HEK293 (cell line): ENCODE results near the gene FNDC5.
A peak's percentile ranks its signal among the peaks of the same experiment; 100 is the strongest.

Experiments
- GLI4 ChIP-seq: fragments of 450-650 bp; formaldehyde crosslinking; IDR thresholded peaks from 2 replicates; pipeline ENCODE4 v1.5.1; 2016; ENCODE audit warnings: missing biosample characterization, missing genetic modification characterization
- HOXD13 ChIP-seq: sonication (generic); formaldehyde crosslinking; IDR thresholded peaks from 2 replicates; pipeline ENCODE4 v1.8.0; 2022; ENCODE audit warnings: missing genetic modification reagents, borderline replicate concordance
- MZF1 ChIP-seq: fragments of 450-650 bp; formaldehyde crosslinking; IDR thresholded peaks from 2 replicates; pipeline ENCODE4 v1.5.1; 2017; ENCODE audit warnings: missing biosample characterization, missing genetic modification characterization, borderline replicate concordance
- REPIN1 ChIP-seq: fragments of 450-650 bp; formaldehyde crosslinking; IDR thresholded peaks from 2 replicates; pipeline ENCODE4 v1.5.1; 2017; ENCODE audit warnings: missing biosample characterization, missing genetic modification characterization, low read depth
- SALL2 ChIP-seq: fragments of 450-650 bp; formaldehyde crosslinking; IDR thresholded peaks from 2 replicates; pipeline ENCODE4 v1.5.0; 2017; ENCODE audit warnings: missing biosample characterization, mild to moderate bottlenecking, missing genetic modification characterization, borderline replicate concordance
- ZEB2 ChIP-seq: fragments of 450-650 bp; formaldehyde crosslinking; IDR thresholded peaks from 2 replicates; pipeline ENCODE4 v1.5.1; 2016; ENCODE audit warnings: missing biosample characterization, missing genetic modification characterization
- ZIC2 ChIP-seq: fragments of 450-650 bp; formaldehyde crosslinking; IDR thresholded peaks from 2 replicates; pipeline ENCODE4 v1.5.1; 2016; ENCODE audit warnings: missing biosample characterization, missing genetic modification characterization
- ZNF121 ChIP-seq: fragments of 450-650 bp; formaldehyde crosslinking; IDR thresholded peaks from 2 replicates; pipeline ENCODE4 v1.5.1; 2016; ENCODE audit warnings: missing biosample characterization, missing genetic modification characterization
- ZNF140 ChIP-seq: fragments of 450-650 bp; formaldehyde crosslinking; IDR thresholded peaks from 2 replicates; pipeline ENCODE4 v1.5.1; 2016; ENCODE audit warnings: missing biosample characterization, missing genetic modification characterization
- ZNF155 ChIP-seq: fragments of 450-650 bp; formaldehyde crosslinking; IDR thresholded peaks from 2 replicates; pipeline ENCODE4 v1.5.1; 2016; ENCODE audit warnings: missing biosample characterization, missing genetic modification characterization
- ZNF169 ChIP-seq: fragments of 450-650 bp; formaldehyde crosslinking; IDR thresholded peaks from 2 replicates; pipeline ENCODE4 v1.5.1; 2016; ENCODE audit warnings: missing biosample characterization, missing genetic modification characterization
- ZNF19 ChIP-seq: fragments of 450-650 bp; formaldehyde crosslinking; IDR thresholded peaks from 2 replicates; pipeline ENCODE4; 2016; ENCODE audit warnings: missing biosample characterization, missing genetic modification characterization, low read depth
- ZNF248 ChIP-seq: fragments of 450-650 bp; formaldehyde crosslinking; IDR thresholded peaks from 2 replicates; pipeline ENCODE4 v1.5.1; 2017; ENCODE audit warnings: missing biosample characterization, missing genetic modification characterization
- ZNF266 ChIP-seq: fragments of 450-650 bp; formaldehyde crosslinking; IDR thresholded peaks from 2 replicates; pipeline ENCODE4 v1.5.1; 2016; ENCODE audit warnings: missing biosample characterization, missing genetic modification characterization, low read depth
- ZNF366 ChIP-seq: fragments of 450-650 bp; formaldehyde crosslinking; conservative IDR thresholded peaks from 2 replicates; pipeline ENCODE4 v1.5.1; 2016; ENCODE audit warnings: missing biosample characterization, missing genetic modification characterization
- ZNF48 ChIP-seq: fragments of 450-650 bp; formaldehyde crosslinking; IDR thresholded peaks from 2 replicates; pipeline ENCODE4 v1.5.1; 2016; ENCODE audit warnings: missing biosample characterization, missing genetic modification characterization
- ZNF518A ChIP-seq: fragments of 450-650 bp; formaldehyde crosslinking; conservative IDR thresholded peaks from 2 replicates; pipeline ENCODE4 v1.5.1; 2016; ENCODE audit warnings: low read depth, missing biosample characterization, missing genetic modification characterization
- ZNF530 ChIP-seq: fragments of 450-650 bp; formaldehyde crosslinking; IDR thresholded peaks from 2 replicates; pipeline ENCODE4 v1.5.1; 2016; ENCODE audit warnings: low read depth, missing biosample characterization, missing genetic modification characterization
- ZNF623 ChIP-seq: fragments of 450-650 bp; formaldehyde crosslinking; IDR thresholded peaks from 2 replicates; pipeline ENCODE4 v1.5.1; 2016; ENCODE audit warnings: missing biosample characterization, missing genetic modification characterization
- ZNF701 ChIP-seq: fragments of 450-650 bp; formaldehyde crosslinking; IDR thresholded peaks from 2 replicates; pipeline ENCODE4 v1.5.1; 2016; ENCODE audit warnings: missing biosample characterization, missing genetic modification characterization
- ZNF747 ChIP-seq: fragments of 450-650 bp; formaldehyde crosslinking; IDR thresholded peaks from 2 replicates; pipeline ENCODE4 v1.5.1; 2016; ENCODE audit warnings: missing biosample characterization, missing genetic modification characterization
- ZNF76 ChIP-seq: fragments of 450-650 bp; formaldehyde crosslinking; IDR thresholded peaks from 2 replicates; pipeline ENCODE4; 2016; ENCODE audit warnings: low read depth, missing biosample characterization, missing genetic modification characterization, borderline replicate concordance
- ZNF776 ChIP-seq: fragments of 450-650 bp; formaldehyde crosslinking; IDR thresholded peaks from 2 replicates; pipeline ENCODE4 v1.5.0; 2017; ENCODE audit warnings: missing biosample characterization, missing genetic modification characterization, borderline replicate concordance
- ZNF791 ChIP-seq: fragments of 450-650 bp; formaldehyde crosslinking; IDR thresholded peaks from 2 replicates; pipeline ENCODE4 v1.5.1; 2016; ENCODE audit warnings: missing biosample characterization, missing genetic modification characterization
- TF ChIP-seq, protein P1 (sequence below): fragments of 450-650 bp; formaldehyde crosslinking; IDR thresholded peaks from 2 replicates; pipeline ENCODE4 v1.5.1; 2017; ENCODE audit warnings: missing biosample characterization, missing genetic modification characterization
- TF ChIP-seq, protein P2 (sequence below): fragments of 450-650 bp; formaldehyde crosslinking; IDR thresholded peaks from 2 replicates; pipeline ENCODE4 v1.5.1; 2016; ENCODE audit warnings: missing biosample characterization, missing genetic modification characterization
- TF ChIP-seq, protein P3 (sequence below): fragments of 450-650 bp; formaldehyde crosslinking; IDR thresholded peaks from 2 replicates; pipeline ENCODE4 v1.5.1; 2016; ENCODE audit warnings: missing biosample characterization, missing genetic modification characterization
- TF ChIP-seq, protein P4 (sequence below): fragments of 450-650 bp; formaldehyde crosslinking; IDR thresholded peaks from 2 replicates; pipeline ENCODE4 v1.5.1; 2017; ENCODE audit warnings: missing biosample characterization, missing genetic modification characterization

Gene FNDC5

DNA sequence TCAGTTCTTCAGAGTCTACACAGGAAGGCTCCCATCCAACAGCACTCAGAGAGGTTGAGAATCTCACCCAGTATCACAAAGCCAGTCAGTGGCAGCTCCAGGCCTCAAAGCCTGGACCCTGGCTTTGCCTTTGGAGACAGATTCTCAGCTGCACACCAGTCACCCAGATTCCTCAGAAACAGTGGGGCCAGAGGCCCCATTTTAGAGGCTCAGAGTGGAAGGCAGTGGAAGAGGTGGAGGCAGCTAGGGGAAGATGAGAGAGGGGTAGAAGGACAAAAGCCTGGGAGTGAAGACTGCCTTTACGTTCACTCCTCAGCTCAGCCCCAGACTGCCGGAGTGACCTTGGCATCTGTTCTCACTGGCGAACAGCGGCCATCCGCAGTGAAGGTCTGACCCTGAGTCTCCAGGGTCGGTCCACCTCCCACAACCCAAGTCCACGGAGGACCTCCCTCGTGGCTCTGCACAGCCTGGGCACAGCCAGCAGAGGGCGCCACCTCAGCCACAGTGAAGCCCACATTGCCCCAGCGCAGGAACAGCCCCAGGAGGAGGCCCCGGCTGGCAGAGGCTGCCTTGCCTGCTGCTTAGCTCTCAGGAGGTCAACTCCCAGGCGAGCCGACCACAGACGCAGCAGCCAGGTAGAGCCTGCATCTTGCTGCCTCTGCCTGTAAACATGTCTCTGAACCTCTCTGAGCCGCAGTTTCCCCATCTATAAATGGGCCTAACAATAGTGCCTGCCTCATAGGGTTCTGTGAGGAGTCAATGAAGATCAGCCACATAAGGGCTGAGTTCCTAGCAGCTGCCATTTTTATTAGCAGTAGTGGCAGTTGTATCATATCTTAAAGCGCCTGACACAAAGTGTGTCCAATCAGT, 5.9 kb upstream of the FNDC5 start (continued):
- TF ChIP-seq, protein P1, sequence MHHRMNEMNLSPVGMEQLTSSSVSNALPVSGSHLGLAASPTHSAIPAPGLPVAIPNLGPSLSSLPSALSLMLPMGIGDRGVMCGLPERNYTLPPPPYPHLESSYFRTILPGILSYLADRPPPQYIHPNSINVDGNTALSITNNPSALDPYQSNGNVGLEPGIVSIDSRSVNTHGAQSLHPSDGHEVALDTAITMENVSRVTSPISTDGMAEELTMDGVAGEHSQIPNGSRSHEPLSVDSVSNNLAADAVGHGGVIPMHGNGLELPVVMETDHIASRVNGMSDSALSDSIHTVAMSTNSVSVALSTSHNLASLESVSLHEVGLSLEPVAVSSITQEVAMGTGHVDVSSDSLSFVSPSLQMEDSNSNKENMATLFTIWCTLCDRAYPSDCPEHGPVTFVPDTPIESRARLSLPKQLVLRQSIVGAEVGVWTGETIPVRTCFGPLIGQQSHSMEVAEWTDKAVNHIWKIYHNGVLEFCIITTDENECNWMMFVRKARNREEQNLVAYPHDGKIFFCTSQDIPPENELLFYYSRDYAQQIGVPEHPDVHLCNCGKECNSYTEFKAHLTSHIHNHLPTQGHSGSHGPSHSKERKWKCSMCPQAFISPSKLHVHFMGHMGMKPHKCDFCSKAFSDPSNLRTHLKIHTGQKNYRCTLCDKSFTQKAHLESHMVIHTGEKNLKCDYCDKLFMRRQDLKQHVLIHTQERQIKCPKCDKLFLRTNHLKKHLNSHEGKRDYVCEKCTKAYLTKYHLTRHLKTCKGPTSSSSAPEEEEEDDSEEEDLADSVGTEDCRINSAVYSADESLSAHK: no peak
- TF ChIP-seq ZNF248 (tag by site-specific recombination) (no peak), ZEB2 (tag by site-specific recombination) (no peak), ZNF776 (tag by site-specific recombination) (no peak), ZNF140 (no peak), ZNF518A (tag by site-specific recombination) (no peak), REPIN1 (tag by site-specific recombination) (no peak), ZNF19 (tag by site-specific recombination) (no peak), ZNF169 (tag by site-specific recombination) (no peak), ZNF623 (tag by site-specific recombination) (no peak), ZNF366 (tag by site-specific recombination) (no peak), ZNF701 (tag by site-specific recombination) (no peak), ZNF76 (tag by site-specific recombination) (no peak), ZNF48 (tag by site-specific recombination) (no peak), ZNF155 (no peak), SALL2 (tag by site-specific recombination) (no peak), GLI4 (tag by site-specific recombination) (no peak), ZNF266 (tag by site-specific recombination) (no peak), HOXD13 (CRISPR knock-in tag) (no peak), ZNF747 (tag by site-specific recombination) (no peak), ZNF530 (tag by site-specific recombination) (no peak), ZNF121 (tag by site-specific recombination) (no peak), ZIC2 (tag by site-specific recombination) (peak; percentile 52), ZNF791 (tag by site-specific recombination) (no peak), MZF1 (tag by site-specific recombination) (no peak)
- TF ChIP-seq, protein P2, sequence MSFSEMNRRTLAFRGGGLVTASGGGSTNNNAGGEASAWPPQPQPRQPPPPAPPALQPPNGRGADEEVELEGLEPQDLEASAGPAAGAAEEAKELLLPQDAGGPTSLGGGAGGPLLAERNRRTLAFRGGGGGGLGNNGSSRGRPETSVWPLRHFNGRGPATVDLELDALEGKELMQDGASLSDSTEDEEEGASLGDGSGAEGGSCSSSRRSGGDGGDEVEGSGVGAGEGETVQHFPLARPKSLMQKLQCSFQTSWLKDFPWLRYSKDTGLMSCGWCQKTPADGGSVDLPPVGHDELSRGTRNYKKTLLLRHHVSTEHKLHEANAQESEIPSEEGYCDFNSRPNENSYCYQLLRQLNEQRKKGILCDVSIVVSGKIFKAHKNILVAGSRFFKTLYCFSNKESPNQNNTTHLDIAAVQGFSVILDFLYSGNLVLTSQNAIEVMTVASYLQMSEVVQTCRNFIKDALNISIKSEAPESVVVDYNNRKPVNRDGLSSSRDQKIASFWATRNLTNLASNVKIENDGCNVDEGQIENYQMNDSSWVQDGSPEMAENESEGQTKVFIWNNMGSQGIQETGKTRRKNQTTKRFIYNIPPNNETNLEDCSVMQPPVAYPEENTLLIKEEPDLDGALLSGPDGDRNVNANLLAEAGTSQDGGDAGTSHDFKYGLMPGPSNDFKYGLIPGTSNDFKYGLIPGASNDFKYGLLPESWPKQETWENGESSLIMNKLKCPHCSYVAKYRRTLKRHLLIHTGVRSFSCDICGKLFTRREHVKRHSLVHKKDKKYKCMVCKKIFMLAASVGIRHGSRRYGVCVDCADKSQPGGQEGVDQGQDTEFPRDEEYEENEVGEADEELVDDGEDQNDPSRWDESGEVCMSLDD (tag by site-specific recombination): 0 out of 2 replicates have a peak, but pooled peaks have one; percentile 22
- TF ChIP-seq, protein P3, sequence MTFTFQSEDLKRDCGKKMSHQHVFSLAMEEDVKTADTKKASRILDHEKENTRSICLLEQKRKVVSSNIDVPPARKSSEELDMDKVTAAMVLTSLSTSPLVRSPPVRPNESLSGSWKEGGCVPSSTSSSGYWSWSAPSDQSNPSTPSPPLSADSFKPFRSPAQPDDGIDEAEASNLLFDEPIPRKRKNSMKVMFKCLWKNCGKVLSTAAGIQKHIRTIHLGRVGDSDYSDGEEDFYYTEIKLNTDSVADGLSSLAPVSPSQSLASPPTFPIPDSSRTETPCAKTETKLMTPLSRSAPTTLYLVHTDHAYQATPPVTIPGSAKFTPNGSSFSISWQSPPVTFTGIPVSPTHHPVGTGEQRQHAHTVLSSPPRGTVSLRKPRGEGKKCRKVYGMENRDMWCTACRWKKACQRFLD (tag by site-specific recombination): no peak
- TF ChIP-seq, protein P4, sequence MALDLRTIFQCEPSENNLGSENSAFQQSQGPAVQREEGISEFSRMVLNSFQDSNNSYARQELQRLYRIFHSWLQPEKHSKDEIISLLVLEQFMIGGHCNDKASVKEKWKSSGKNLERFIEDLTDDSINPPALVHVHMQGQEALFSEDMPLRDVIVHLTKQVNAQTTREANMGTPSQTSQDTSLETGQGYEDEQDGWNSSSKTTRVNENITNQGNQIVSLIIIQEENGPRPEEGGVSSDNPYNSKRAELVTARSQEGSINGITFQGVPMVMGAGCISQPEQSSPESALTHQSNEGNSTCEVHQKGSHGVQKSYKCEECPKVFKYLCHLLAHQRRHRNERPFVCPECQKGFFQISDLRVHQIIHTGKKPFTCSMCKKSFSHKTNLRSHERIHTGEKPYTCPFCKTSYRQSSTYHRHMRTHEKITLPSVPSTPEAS (tag by site-specific recombination): no peak
